DMS114 treated with DMSO at 0.1 percent for 48 hours (cell line): ENCODE results near the gene PAXX.

Experiments used
- DNase-seq: peaks from one replicate; lab custom pipeline; 2025; ENCODE audit not compliant: unreplicated experiment; lab: John Stamatoyannopoulos, UW

PAXX gene

GRCh38 chr9:137016436-137016835 is 24.2 kb downstream of the PAXX start:
- DNase-seq, result no peak

DNA sequence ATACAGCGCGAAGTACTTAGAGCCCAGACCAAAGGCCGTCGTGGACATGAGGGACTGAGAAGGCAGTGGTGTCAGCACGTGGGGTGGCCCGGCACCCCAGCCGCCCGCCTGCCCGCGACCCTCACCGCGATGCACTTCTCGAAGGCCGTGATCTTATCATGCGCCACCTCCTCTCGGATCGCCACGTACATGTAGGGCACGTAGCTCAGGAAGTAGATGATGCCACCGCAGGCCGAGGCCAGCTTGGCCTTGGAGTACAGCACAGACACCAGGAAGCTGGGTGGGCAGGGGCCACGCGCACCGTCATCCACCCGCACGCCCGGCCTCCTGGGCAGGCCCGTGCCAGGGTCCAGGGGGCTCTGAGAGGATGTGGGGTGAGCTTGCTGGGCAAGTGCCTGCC is 24.8 kb downstream of the PAXX start:
- no peak for DNase-seq

GRCh38 chr9:137017791-137018497 is 25.7 kb downstream of the PAXX start:
- no peak for DNase-seq

DNA sequence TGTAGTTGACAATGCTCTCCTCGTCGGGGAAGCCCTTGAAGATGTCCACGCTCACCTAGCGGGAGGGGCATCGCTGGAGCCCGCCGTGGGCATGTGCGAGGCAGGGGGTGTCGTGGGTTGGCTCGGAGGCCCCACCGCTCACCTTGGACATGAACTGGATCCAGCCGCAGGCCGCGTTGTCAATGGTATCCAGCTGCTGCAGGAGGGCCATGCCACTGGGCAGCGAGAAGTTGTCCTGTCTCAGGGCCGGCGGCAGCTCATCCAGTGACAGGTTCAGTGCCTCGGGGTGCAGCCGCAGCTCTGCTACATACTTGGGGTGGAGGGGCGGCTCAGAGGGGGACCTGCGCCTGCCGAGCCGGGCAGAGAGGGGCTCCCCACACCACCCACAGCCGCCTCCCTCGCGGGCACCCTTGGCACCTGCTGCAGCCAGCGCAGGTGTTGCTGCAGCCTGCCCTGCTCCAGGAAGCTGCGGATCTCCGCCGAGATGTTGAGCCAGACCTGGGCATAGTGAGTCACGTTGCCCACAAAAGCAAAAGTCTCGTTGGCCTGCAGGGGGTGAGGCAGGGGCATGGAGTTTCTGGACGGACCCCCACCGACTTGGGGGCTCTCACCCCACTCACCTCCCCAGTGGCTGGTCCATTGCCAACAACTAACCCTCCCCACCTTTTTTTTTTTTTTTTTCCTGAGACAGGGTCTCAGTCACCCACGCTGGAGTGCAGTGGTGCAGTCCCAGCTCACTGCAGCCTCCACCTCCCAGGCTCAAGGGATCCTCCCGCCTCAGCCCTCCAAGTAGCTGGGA is 26.7 kb downstream of the PAXX start:
- no peak for DNase-seq

- DNase-seq, result no peak
Observed at GRCh38 chr9:137019891-137020683, 27.9 kb downstream of the PAXX start.

DNA sequence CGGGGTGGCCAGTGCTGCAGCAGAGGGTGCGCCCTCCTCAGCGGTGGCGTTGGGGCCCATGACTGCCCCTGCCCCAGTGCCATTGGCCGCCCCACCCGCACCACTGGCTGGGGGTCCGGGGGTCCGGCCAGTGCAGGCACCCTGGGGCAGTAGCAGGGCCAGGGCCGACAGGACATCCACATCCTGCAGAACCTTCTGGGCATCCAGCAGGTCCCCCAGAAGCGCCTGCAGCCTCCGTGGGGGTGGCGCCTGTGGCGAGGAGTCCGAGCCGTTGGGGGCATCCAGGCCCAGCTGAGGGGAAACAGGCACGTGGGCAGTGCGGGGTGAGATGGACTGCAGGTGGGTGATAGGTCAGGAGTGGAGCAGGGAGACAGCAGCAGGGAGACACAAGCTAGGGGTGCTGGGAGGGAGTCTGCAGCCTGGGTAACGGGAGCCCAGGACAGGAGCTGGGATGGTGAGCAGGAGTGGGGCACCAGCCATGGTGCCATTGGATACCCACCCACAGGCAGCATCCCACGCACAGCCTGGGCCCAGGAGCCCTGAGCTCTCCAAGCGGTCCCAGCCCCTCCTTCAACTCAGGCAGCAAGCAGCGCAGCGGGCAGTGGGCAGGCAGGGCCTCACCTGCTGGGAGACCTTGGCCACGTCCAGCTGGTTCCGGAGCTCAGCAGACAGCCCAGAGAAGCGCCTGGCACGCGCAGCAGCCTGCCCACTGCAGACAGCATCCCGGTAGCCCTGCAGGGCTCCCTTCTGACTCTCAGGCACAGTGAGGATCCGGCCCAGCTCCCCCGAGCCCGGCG is 28.7 kb downstream of the PAXX start:
- DNase-seq, result no peak

DNA sequence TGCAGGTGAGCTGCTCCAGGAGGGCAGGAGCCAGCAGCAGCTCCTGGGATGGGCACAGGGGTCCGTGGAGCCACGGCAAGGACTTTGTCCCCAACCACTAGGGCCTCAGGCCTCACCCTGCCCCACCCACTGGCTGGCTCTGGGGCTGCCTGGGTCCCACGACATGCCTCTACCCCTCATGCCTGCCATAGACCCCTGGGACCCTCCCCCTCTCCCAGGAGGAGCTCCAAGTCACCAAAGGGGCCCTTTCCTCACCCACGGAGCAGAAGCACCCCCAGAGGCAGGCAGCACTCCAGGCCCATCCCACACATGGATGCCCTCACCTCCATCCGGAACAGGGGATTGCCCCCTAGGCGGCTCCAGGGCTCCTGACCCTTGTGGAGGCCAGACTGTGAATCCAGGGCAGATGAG is 29.4 kb downstream of the PAXX start:
- DNase-seq, result no peak

DNA sequence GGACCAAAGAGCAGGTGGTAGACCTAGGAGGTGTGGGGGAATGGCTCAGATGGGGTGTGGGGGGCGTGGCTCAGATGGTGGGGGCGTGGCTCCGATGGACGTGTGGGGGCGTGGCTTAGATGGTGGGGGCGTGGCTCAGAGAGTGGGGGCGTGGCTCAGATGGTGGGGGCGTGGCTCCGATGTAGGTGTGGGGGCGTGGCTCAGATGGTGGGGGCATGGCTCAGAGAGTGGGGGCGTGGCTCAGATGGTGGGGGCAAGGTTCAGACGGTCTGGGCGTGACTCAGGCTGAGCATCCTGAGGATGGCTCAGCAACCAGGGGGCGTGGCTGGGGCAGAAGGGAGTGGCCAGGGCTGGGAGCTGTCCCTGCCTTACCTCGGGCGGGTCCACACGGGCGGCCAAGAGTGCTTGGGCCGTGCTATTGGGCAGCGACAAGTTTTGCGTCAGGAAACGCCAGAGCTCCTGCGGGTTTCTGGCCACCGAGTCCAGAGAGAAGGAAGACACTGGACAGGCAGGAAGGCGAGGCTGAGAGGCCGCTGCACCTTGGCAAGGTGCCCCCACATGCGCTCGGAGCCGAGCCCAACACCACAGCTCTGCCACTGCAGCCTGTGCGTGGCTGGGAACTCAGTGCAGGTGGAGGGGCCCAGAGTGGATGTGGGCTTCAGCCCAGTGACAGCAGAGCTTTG is 29.9 kb downstream of the PAXX start:
- DNase-seq, result no peak

- DNase-seq, result no peak
Observed at GRCh38 chr9:137022662-137023008, 30.4 kb downstream of the PAXX start.

- DNase-seq, result no peak
Observed at GRCh38 chr9:137023157-137023556, 30.9 kb downstream of the PAXX start.

DNA sequence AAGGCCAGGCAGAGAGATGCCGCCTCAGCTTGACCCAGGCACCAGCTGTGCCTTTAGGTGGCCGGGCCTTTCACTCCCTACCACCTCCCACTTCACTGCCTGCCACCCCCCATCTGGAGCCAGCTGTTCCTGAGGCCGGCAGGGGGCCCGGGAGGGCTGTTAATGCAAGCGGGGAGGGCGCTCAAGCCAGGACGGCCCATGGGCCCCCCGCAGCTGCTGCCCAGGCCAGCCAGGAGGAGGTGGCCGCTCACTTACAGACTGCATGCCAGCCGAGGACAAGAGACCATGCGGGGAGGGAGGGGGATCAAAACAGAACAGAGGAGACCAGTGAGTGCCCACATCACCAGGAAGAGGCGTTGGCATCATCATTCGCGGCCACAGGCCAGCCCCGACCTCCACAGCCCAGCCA is 31.4 kb downstream of the PAXX start:
- DNase-seq, result no peak

DNA sequence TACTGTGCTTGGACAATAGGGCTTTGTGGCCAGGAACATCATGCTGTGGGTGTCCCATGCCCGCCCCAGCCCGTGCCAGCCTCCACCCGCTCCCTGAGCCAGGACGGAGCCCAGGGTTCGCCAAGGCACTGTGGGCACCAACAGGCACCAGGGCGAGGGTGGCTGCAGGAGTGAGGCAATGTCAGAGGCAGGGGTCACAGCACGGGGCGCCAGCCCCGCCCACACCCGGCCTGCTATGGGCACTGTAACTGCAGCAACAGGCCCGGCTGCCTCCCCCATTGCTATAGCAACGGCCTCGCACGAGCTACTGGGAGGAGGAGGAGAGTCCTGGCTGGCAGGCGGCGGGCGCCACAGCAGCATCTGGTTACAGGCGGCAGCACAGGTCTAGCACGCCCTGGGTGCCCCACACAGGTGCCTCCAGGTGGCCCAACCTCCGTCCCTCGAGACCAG is 33.3 kb downstream of the PAXX start:
- no peak for DNase-seq

- no peak for DNase-seq
Observed at GRCh38 chr9:137026384-137026783, 34.2 kb downstream of the PAXX start.

GRCh38 chr9:137026828-137027227 is 34.6 kb downstream of the PAXX start:
- DNase-seq, result no peak

DNA sequence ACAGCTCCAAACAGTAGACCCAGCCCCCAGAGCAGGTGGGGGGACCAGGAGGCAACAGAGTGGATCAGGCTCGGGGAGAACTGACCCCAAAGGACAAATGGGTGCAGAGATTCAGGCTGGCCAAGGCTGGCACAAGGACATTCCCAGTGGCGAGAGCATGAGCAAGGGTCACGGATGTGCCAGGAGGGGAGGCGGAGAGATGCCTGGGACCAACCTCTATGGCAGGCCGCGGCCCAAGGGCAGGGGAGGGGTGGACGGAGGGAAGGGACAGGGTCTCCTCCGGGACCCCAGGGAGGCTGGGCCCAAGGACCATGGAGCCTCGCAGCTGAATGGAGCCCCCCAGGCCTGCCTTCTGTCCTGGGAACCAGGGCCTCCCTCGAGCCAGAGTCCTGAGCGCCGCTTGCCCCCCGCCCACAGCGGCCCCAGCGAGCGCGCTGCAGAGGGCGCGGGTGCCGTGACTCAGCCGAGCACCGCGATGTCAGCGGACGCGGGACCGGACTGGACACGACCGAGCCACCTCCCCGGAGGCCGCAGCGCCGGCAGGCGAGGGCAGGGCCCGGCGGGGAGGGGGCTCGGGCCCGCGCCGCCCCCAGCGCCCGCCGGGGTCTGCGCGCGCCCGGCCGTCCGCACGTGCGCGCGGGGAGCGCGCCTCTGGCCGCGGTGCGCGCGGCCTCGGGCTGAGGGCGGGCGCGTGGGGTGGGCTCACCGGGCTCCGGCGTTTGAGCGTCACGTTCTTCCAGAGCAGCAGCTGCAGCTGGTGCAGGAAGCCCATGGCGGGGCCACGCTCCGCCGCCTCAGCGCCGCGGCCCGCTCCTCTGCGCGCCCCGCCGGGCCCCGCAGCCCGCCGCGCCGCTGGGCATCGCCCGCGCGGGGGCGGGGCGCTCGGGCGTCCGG is 35.4 kb downstream of the PAXX start, which contains the start of gene ABCA2:
TSS of gene ABCA2 (minus strand) at position 869 of the 894 bp plus-strand sequence. CDS start at position 772, 97 bp downstream.
- no peak for DNase-seq

DNA sequence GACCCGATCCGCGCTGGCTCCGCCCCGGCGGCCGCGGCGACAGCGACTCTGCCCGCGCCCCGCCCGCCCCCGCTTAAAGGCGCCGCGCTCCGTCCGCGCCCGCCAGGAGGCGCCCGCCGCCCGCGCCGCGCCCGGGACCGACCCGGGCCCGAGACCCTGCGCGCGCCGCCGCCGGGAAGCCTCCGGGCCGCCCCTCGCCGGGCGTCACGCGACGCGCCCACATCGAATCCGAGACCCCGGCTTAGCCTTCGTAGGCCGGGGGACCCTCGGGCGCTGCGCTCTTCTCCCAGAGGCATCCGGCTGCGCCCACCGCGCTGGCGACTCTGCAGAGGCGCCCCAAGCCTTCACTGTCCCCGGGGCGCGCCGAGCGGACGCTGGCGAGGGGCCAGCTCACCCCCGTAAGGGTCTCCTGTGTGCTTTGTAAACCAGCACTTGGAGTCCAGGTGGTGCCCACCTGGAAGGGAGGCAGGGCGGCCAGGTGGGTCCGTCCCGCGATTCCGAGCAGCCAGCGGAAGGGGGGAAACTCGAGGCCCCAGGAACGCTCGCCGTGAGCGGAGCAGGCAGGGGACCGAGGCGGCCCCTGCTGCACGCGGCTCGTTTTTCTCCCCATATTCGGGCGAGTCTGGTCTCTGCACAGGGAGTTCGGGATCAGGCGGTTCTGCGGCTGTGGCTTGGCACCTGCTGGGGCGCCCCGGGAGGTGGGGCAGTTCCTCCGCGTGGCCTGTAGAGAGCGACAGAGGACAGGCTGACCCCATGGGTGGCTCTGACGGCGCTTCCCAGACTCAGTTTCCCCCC is 36.2 kb downstream of the PAXX start:
- no peak for DNase-seq

DNA sequence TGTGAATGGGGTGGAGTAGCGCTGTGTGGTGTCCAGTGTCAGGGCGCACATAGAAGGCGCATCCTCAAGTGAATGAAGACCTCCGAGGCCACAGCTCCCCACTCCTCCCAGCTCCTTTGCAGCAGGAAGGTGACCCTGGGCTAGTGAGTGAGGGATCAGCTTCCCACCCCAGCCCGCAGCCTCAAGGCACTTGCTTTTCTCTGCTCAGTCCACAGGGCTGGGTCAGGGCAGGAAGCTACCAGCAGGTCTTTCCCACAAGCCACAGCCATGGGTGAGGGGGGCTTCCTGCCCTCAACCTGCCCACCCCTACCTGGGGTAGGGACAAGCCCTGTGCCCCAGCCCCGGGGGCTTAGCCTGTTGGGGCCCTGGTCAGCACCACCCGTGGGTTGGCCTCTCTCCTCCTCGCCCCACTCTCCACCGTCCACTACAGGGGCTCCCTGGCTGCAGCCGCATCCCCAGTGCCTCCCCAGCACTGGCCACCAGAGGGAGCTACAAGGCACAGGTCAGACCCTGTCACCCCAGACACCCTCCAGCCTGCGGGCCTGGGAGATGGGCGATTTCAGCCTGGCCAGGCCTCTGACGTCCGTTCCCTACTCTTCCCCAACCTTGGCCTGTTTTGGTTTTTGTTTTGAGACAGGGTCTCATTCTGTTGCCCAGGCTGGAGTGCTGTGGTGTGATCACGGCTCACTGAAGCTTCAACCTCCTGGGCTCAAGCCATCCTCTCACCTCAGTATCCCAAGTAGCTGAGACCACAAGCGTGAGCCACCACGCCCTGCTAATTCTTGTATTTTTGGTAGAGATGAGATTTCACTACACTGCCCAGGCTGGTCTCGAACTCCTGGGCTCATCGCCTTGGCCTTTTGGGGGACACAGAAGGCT is 37.1 kb downstream of the PAXX start:
- peak; percentile 18 for DNase-seq
